ENCODE measurements around the gene GRIK5. TPM values are rescaled to one million over a fixed set of nuclear protein-coding genes. Genes with fewer than 3 reads are reported as not detected.

GRIK5 gene
- total RNA-seq, 2 experiments from 2014 or later = 0.73 to 1.3 TPM

DNA sequence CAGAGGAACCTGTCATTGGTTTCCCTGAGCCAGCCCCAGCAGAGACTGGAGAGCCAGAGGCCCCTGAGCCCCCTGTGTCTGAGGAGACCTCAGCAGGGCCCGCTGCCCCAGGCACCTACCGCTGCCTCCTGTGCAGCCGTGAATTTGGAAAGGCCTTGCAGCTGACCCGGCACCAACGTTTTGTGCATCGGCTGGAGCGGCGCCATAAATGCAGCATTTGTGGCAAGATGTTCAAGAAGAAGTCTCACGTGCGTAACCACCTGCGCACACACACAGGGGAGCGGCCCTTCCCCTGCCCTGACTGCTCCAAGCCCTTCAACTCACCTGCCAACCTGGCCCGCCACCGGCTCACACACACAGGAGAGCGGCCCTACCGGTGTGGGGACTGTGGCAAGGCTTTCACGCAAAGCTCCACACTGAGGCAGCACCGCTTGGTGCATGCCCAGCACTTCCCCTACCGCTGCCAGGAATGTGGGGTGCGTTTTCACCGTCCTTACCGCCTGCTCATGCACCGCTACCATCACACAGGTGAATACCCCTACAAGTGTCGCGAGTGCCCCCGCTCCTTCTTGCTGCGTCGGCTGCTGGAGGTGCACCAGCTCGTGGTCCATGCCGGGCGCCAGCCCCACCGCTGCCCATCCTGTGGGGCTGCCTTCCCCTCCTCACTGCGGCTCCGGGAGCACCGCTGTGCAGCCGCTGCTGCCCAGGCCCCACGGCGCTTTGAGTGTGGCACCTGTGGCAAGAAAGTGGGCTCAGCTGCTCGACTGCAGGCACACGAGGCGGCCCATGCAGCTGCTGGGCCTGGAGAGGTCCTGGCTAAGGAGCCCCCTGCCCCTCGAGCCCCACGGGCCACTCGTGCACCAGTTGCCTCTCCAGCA is 10.1 kb upstream of the GRIK5 start:
- DNase-seq (ENCODE audit: low spot score) = no peak
- no peak overlapping the region for H2AFZ ChIP-seq (ENCODE audit: low read length)
- H4K20me1 ChIP-seq (ENCODE audit: insufficient read depth, low read length) = peaks cover 16% of the 10 kb centered on the region
- BruUV-seq (replicated peaks) = no TSS peak
- ChIA-PET POLR2A (no interaction called here), CTCF (ENCODE audit: unreplicated experiment) (no interaction called here)
- no peak overlapping the region for H3K4me3 ChIP-seq (ENCODE audit: low read depth, low read length, poor library complexity, severe bottlenecking)
- H3K4me2 ChIP-seq (ENCODE audit: low read length) = no peak overlapping the region
- TF ChIP-seq CTCF (conservative IDR thresholded peaks at IDR 0.05; ENCODE audit: low read length) = no peak
- no peak for TF ChIP-seq EZH2phosphoT487 (IDR thresholded peaks at IDR 0.05; ENCODE audit: borderline replicate concordance, low read depth, low read length)
- peaks cover 37% of the 10 kb centered on the region for H3K79me2 ChIP-seq (ENCODE audit: insufficient read depth, low read depth, low read length)
- no peak overlapping the region for H3K27ac ChIP-seq (ENCODE audit: low read depth, low read length, poor library complexity, severe bottlenecking)
- H3K36me3 ChIP-seq (ENCODE audit: insufficient read depth, low read length) = peaks cover 56% of the 10 kb centered on the region
- H3K4me1 ChIP-seq (ENCODE audit: insufficient read depth, low read length, poor library complexity, severe bottlenecking) = peaks cover 12% of the 10 kb centered on the region
- H3K9me3 ChIP-seq (ENCODE audit: low read length) = no peaks in the 10 kb centered on the region
- H3K9me2 ChIP-seq (ENCODE audit: insufficient read depth, low read length) = no peaks in the 10 kb centered on the region
- intact Hi-C loops (cut with micrococcal nuclease; ENCODE audit: unreplicated experiment) = no loop called here

DNA sequence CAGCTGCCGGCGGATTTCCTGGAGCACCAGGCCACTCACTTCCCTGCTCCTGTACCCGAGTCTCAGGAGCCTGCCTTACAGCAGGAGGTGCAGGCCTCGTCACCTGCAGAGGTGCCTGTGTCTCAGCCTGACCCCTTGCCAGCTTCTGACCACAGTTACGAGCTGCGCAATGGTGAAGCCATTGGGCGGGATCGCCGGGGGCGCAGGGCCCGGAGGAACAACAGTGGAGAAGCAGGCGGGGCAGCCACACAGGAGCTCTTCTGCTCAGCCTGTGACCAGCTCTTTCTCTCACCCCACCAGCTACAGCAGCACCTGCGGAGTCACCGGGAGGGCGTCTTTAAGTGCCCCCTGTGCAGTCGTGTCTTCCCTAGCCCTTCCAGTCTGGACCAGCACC is 9.3 kb upstream of the GRIK5 start:
- H4K20me1 ChIP-seq (ENCODE audit: insufficient read depth, low read length) = peaks cover 16% of the 10 kb centered on the region
- H3K4me3 ChIP-seq (ENCODE audit: low read depth, low read length, poor library complexity, severe bottlenecking) = no peak overlapping the region
- no peak for DNase-seq (ENCODE audit: low spot score)
- H3K4me2 ChIP-seq (ENCODE audit: low read length) = no peak overlapping the region
- intact Hi-C loops (cut with micrococcal nuclease; ENCODE audit: unreplicated experiment) = no loop called here
- peaks cover 20% of the 10 kb centered on the region for H3K4me1 ChIP-seq (ENCODE audit: insufficient read depth, low read length, poor library complexity, severe bottlenecking)
- H3K79me2 ChIP-seq (ENCODE audit: insufficient read depth, low read depth, low read length) = peaks cover 40% of the 10 kb centered on the region
- peaks cover 56% of the 10 kb centered on the region for H3K36me3 ChIP-seq (ENCODE audit: insufficient read depth, low read length)
- ChIA-PET CTCF (ENCODE audit: unreplicated experiment) (no interaction called here), POLR2A (no interaction called here)
- no peaks in the 10 kb centered on the region for H3K9me2 ChIP-seq (ENCODE audit: insufficient read depth, low read length)
- no peak overlapping the region for H2AFZ ChIP-seq (ENCODE audit: low read length)
- TF ChIP-seq EZH2phosphoT487 (IDR thresholded peaks at IDR 0.05; ENCODE audit: borderline replicate concordance, low read depth, low read length) = no peak
- TF ChIP-seq CTCF (conservative IDR thresholded peaks at IDR 0.05; ENCODE audit: low read length) = no peak
- no TSS peak for BruUV-seq (replicated peaks)
- H3K9me3 ChIP-seq (ENCODE audit: low read length) = no peaks in the 10 kb centered on the region
- H3K27ac ChIP-seq (ENCODE audit: low read depth, low read length, poor library complexity, severe bottlenecking) = no peak overlapping the region

- intact Hi-C loops (cut with micrococcal nuclease; ENCODE audit: unreplicated experiment) = no loop called here
These were observed 8.7 kb upstream of the GRIK5 start for GRCh38 chr19:42078538-42079275.

More at GRCh38 chr19:42078538-42079275, 8.7 kb upstream of the GRIK5 start:
- ChIA-PET POLR2A (no interaction called here), CTCF (ENCODE audit: unreplicated experiment) (no interaction called here)
- H3K4me1 ChIP-seq (ENCODE audit: insufficient read depth, low read length, poor library complexity, severe bottlenecking) = peaks cover 20% of the 10 kb centered on the region
- H4K20me1 ChIP-seq (ENCODE audit: insufficient read depth, low read length) = peaks cover 16% of the 10 kb centered on the region
- H3K27ac ChIP-seq (ENCODE audit: low read depth, low read length, poor library complexity, severe bottlenecking) = no peak overlapping the region
- BruUV-seq (replicated peaks) = no TSS peak
- no peaks in the 10 kb centered on the region for H3K9me3 ChIP-seq (ENCODE audit: low read length)
- TF ChIP-seq CTCF (conservative IDR thresholded peaks at IDR 0.05; ENCODE audit: low read length) = no peak
- no peak for TF ChIP-seq EZH2phosphoT487 (IDR thresholded peaks at IDR 0.05; ENCODE audit: borderline replicate concordance, low read depth, low read length)
- H3K79me2 ChIP-seq (ENCODE audit: insufficient read depth, low read depth, low read length) = peaks cover 40% of the 10 kb centered on the region
- H3K36me3 ChIP-seq (ENCODE audit: insufficient read depth, low read length) = peaks cover 51% of the 10 kb centered on the region
- H3K9me2 ChIP-seq (ENCODE audit: insufficient read depth, low read length) = no peaks in the 10 kb centered on the region
- no peak overlapping the region for H3K4me3 ChIP-seq (ENCODE audit: low read depth, low read length, poor library complexity, severe bottlenecking)
- H2AFZ ChIP-seq (ENCODE audit: low read length) = no peak overlapping the region
- no peak overlapping the region for H3K4me2 ChIP-seq (ENCODE audit: low read length)
- no peak for DNase-seq (ENCODE audit: low spot score)

All from OCI-LY7 (cell line).